Measurements from ENCODE around the gene RSL1D1.
"Not testable (repeated sequence)": the region's sequence is repeated elsewhere in the genome, so short reads cannot be mapped to it uniquely, and the experiment has no call there.

The RSL1D1 gene

GRCh38 chr16:11797166-11797956 is 54.0 kb downstream of the RSL1D1 start, which contains the start of gene ZC3H7A:
TSS of gene ZC3H7A (minus strand) at chr16:11797258. CDS start at chr16:11782354, 14,904 bp downstream.
- DNase-seq (ENCODE audit: low read depth in 3 of 3), result peak; percentile 77 to 88 (median 84)

GRCh38 chr16:11796227-11797165 is 54.8 kb downstream of the RSL1D1 start:
- no peak for DNase-seq (ENCODE audit: low read depth in 3 of 3)

- DNase-seq (ENCODE audit: low read depth in 3 of 3), result no peak
These were observed 55.5 kb downstream of the RSL1D1 start for GRCh38 chr16:11795887-11796226.

- no peak for DNase-seq (ENCODE audit: low read depth in 3 of 3)
These were observed 56.1 kb downstream of the RSL1D1 start for GRCh38 chr16:11794996-11795886.

- DNase-seq (ENCODE audit: low read depth in 3 of 3), result no peak
These were observed 56.9 kb downstream of the RSL1D1 start for GRCh38 chr16:11794447-11794846.

GRCh38 chr16:11793840-11794239 is 57.5 kb downstream of the RSL1D1 start:
- DNase-seq (ENCODE audit: low read depth in 3 of 3), result no peak

GRCh38 chr16:11792410-11793241 is 58.7 kb downstream of the RSL1D1 start:
- no peak for DNase-seq (ENCODE audit: low read depth in 3 of 3)

- no peak for DNase-seq (ENCODE audit: low read depth in 3 of 3)
These were observed 60.1 kb downstream of the RSL1D1 start for GRCh38 chr16:11791144-11791828.

- no peak for DNase-seq (ENCODE audit: low read depth in 3 of 3)
These were observed 62.4 kb downstream of the RSL1D1 start for GRCh38 chr16:11788914-11789313.

- DNase-seq (ENCODE audit: low read depth in 3 of 3), result not testable (repeated sequence)
These were observed 66.3 kb downstream of the RSL1D1 start for GRCh38 chr16:11784980-11785599.

- not testable (repeated sequence) for DNase-seq (ENCODE audit: low read depth in 3 of 3)
These were observed 67.0 kb downstream of the RSL1D1 start for GRCh38 chr16:11784381-11784780.

- no peak for DNase-seq (ENCODE audit: low read depth in 3 of 3)
These were observed 67.3 kb downstream of the RSL1D1 start for GRCh38 chr16:11784038-11784369.

Measured in stimulated activated CD4-positive, alpha-beta T cell treated with anti-CD3 and anti-CD28 coated beads, TNF-alpha, amount 100 ng/mL, for 4 hours (primary cell).